ENCODE data around the gene USP33. TPM values are rescaled to one million over a fixed set of nuclear protein-coding genes. Genes with fewer than 3 reads are reported as not detected.

The USP33 gene
- total RNA-seq, 1 experiment from 2014 or later, result 31.0 TPM

DNA sequence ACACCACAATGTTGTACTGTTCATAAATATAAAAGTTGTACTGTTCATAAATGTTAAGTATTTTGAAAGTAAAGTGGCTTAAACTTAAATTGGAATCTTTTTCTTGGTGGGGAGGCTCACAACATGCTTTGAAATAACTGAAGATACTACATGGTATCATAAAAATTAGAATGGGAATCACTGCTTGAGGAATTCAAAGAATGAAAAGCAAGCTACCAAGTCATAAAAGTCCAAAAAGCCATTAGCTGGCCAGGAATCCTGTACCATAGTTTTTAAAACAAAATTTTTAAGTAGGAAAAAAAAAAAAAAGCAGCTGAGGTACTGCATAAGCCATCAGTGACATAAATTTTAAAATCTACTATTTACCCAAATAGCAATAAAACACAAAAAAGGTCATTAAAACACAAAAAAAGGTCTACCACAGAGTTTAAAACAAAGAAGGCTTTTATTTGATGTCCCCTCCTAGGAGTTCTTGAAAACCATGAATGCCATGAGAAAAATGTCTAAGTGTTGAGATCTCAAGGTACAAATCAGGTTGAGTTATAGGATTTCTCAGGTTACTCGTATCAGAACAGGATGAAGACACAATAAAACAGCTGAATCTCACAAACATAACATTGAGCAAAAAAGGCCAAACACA lies 85.8 kb downstream of the USP33 start:
- H4K20me1 ChIP-seq (ENCODE audit: insufficient read depth, low read depth, low read length), result peaks cover 8% of the 10 kb centered on the region; the same call in 1 of the 2 replicates
- H3K9ac ChIP-seq (ENCODE audit: low read length), result no peak overlapping the region
- peaks cover 95% of the 10 kb centered on the region for H3K4me1 ChIP-seq (ENCODE audit: low read length)

DNA sequence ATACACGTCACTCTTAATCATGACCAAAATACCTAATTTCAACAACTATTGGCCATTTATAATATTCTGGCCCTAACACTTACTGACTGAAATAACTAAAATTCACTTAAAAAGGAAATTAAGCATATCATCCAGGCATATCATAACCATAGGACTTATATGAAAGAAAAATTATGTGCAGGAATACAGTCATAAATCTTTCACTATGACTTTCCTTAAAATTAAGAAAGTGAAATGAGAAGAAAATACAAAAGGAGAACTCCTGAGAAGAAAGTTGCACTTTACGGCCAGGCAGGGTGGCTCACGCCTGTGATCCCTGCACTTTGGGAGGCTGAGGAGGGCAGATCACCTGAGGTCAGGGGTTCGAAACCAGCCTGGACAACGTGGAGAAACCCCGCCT lies 86.6 kb downstream of the USP33 start:
- Histone ChIP-seq H3K4me2 (ENCODE audit: low read depth, low read length, poor library complexity, severe bottlenecking) (peak overlapping the region; percentile 54), H3K4me3 (ENCODE audit: low read length) (0 out of 2 replicates have a peak overlapping the region, but pooled peaks have one; percentile 5), H4K20me1 (ENCODE audit: insufficient read depth, low read depth, low read length) (peaks cover 8% of the 10 kb centered on the region; the same call in 1 of the 2 replicates), H3K36me3 (ENCODE audit: insufficient read depth, low read length) (peaks cover 5% of the 10 kb centered on the region; the same call in 1 of the 2 replicates), H3K9ac (ENCODE audit: low read length) (peak overlapping the region; percentile 29), H3K9me3 (ENCODE audit: low read length) (no peaks in the 10 kb centered on the region), H3K27me3 (ENCODE audit: low read length) (no peaks in the 10 kb centered on the region), H3K27ac (ENCODE audit: low read length) (peak overlapping the region; percentile 65), H3K79me2 (ENCODE audit: low read length) (peaks cover 100% of the 10 kb centered on the region), H3K9me2 (replicated peaks; ENCODE audit: insufficient read depth, low read length) (no peaks in the 10 kb centered on the region), H2AFZ (ENCODE audit: low read length) (no peak overlapping the region), H3K4me1 (ENCODE audit: low read length) (peaks cover 94% of the 10 kb centered on the region)
- DNase-seq, result no peak

More for the DNA sequence above, 85.8 kb downstream of the USP33 start:
- no peaks in the 10 kb centered on the region for H3K9me3 ChIP-seq (ENCODE audit: low read length)
- no peaks in the 10 kb centered on the region for H3K9me2 ChIP-seq (replicated peaks; ENCODE audit: insufficient read depth, low read length)
- no peak for DNase-seq
- peak overlapping the region; percentile 54 for H3K4me2 ChIP-seq (ENCODE audit: low read depth, low read length, poor library complexity, severe bottlenecking)
- no peaks in the 10 kb centered on the region for H3K27me3 ChIP-seq (ENCODE audit: low read length)
- H2AFZ ChIP-seq (ENCODE audit: low read length), result no peak overlapping the region
- H3K27ac ChIP-seq (ENCODE audit: low read length), result 0 out of 2 replicates have a peak overlapping the region, but pooled peaks have one; percentile 9
- peaks cover 5% of the 10 kb centered on the region; the same call in 1 of the 2 replicates for H3K36me3 ChIP-seq (ENCODE audit: insufficient read depth, low read length)
- H3K79me2 ChIP-seq (ENCODE audit: low read length), result peaks cover 100% of the 10 kb centered on the region
- no peak overlapping the region for H3K4me3 ChIP-seq (ENCODE audit: low read length)

GRCh38 chr1:77672374-77672773 lies 87.3 kb downstream of the USP33 start:
- 0 out of 2 replicates have a peak overlapping the region, but pooled peaks have one; percentile 5 for H3K4me3 ChIP-seq (ENCODE audit: low read length)
- H3K4me2 ChIP-seq (ENCODE audit: low read depth, low read length, poor library complexity, severe bottlenecking), result peak overlapping the region; percentile 54
- H3K9me2 ChIP-seq (replicated peaks; ENCODE audit: insufficient read depth, low read length), result no peaks in the 10 kb centered on the region
- DNase-seq, result peak; percentile 58
- no peaks in the 10 kb centered on the region for H3K27me3 ChIP-seq (ENCODE audit: low read length)
- no peak overlapping the region for H2AFZ ChIP-seq (ENCODE audit: low read length)
- H3K27ac ChIP-seq (ENCODE audit: low read length), result peak overlapping the region; percentile 65
- H3K4me1 ChIP-seq (ENCODE audit: low read length), result peaks cover 94% of the 10 kb centered on the region
- peaks cover 4% of the 10 kb centered on the region; the same call in 1 of the 2 replicates for H3K36me3 ChIP-seq (ENCODE audit: insufficient read depth, low read length)
- peak overlapping the region; percentile 29 for H3K9ac ChIP-seq (ENCODE audit: low read length)
- H3K79me2 ChIP-seq (ENCODE audit: low read length), result peaks cover 100% of the 10 kb centered on the region
- no peaks in the 10 kb centered on the region for H3K9me3 ChIP-seq (ENCODE audit: low read length)
- peaks cover 9% of the 10 kb centered on the region; the same call in 1 of the 2 replicates for H4K20me1 ChIP-seq (ENCODE audit: insufficient read depth, low read depth, low read length)

- Histone ChIP-seq H3K9me2 (replicated peaks; ENCODE audit: insufficient read depth, low read length) (no peaks in the 10 kb centered on the region), H4K20me1 (ENCODE audit: insufficient read depth, low read depth, low read length) (peaks cover 12% of the 10 kb centered on the region; the same call in 1 of the 2 replicates), H3K79me2 (ENCODE audit: low read length) (peaks cover 100% of the 10 kb centered on the region), H3K4me2 (ENCODE audit: low read depth, low read length, poor library complexity, severe bottlenecking) (peak overlapping the region; percentile 54), H3K4me1 (ENCODE audit: low read length) (peaks cover 94% of the 10 kb centered on the region), H3K9me3 (ENCODE audit: low read length) (no peaks in the 10 kb centered on the region), H2AFZ (ENCODE audit: low read length) (no peak overlapping the region), H3K4me3 (ENCODE audit: low read length) (no peak overlapping the region), H3K9ac (ENCODE audit: low read length) (peak overlapping the region; percentile 29), H3K27me3 (ENCODE audit: low read length) (no peaks in the 10 kb centered on the region), H3K36me3 (ENCODE audit: insufficient read depth, low read length) (0 out of 2 replicates have a peak, but pooled peaks cover 2% of the 10 kb centered on the region), H3K27ac (ENCODE audit: low read length) (peak overlapping the region; percentile 65)
- DNase-seq, result no peak
These were observed 87.8 kb downstream of the USP33 start for GRCh38 chr1:77671836-77672235.

DNA sequence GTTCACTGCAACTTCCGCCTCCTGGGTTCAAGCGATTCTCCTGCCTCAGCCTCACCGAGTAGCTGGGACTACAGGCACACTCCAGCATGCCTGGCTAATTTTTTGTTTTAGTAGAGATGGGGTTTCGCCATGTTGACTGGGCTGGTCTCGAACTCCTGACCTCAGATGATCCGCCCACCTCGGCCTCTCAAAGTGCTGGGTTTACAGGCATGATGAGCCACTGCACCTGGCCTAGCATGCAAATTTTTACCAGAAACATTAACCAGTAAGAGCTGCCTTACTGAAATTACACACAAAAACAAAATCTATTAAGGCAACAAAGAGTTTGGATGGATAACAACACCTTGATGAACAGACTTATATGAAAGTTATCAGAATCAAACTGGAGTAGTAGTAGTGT lies 89.3 kb downstream of the USP33 start:
- H3K36me3 ChIP-seq (ENCODE audit: insufficient read depth, low read length), result 0 out of 2 replicates have a peak, but pooled peaks cover 2% of the 10 kb centered on the region
- H3K4me1 ChIP-seq (ENCODE audit: low read length), result peaks cover 85% of the 10 kb centered on the region
- no peak overlapping the region for H2AFZ ChIP-seq (ENCODE audit: low read length)
- no peak overlapping the region for H3K9ac ChIP-seq (ENCODE audit: low read length)
- no peaks in the 10 kb centered on the region for H3K9me2 ChIP-seq (replicated peaks; ENCODE audit: insufficient read depth, low read length)
- peak overlapping the region; percentile 65; the same call in 1 of the 2 replicates for H3K27ac ChIP-seq (ENCODE audit: low read length)
- H3K27me3 ChIP-seq (ENCODE audit: low read length), result no peaks in the 10 kb centered on the region
- no peak for DNase-seq
- H4K20me1 ChIP-seq (ENCODE audit: insufficient read depth, low read depth, low read length), result peaks cover 4% of the 10 kb centered on the region; the same call in 1 of the 2 replicates
- no peak overlapping the region for H3K4me3 ChIP-seq (ENCODE audit: low read length)
- no peaks in the 10 kb centered on the region for H3K9me3 ChIP-seq (ENCODE audit: low read length)
- no peak overlapping the region for H3K4me2 ChIP-seq (ENCODE audit: low read depth, low read length, poor library complexity, severe bottlenecking)
- peaks cover 100% of the 10 kb centered on the region for H3K79me2 ChIP-seq (ENCODE audit: low read length)

GRCh38 chr1:77668924-77669449 lies 90.7 kb downstream of the USP33 start:
- no peaks in the 10 kb centered on the region for H3K9me3 ChIP-seq (ENCODE audit: low read length)
- H3K9me2 ChIP-seq (replicated peaks; ENCODE audit: insufficient read depth, low read length), result no peaks in the 10 kb centered on the region
- H3K36me3 ChIP-seq (ENCODE audit: insufficient read depth, low read length), result no peaks in the 10 kb centered on the region
- H3K4me3 ChIP-seq (ENCODE audit: low read length), result no peak overlapping the region
- peaks cover 71% of the 10 kb centered on the region for H3K4me1 ChIP-seq (ENCODE audit: low read length)
- no peak overlapping the region for H3K4me2 ChIP-seq (ENCODE audit: low read depth, low read length, poor library complexity, severe bottlenecking)
- no peak overlapping the region for H3K9ac ChIP-seq (ENCODE audit: low read length)
- peak overlapping the region; percentile 6 for H3K27ac ChIP-seq (ENCODE audit: low read length)
- H3K79me2 ChIP-seq (ENCODE audit: low read length), result peaks cover 100% of the 10 kb centered on the region
- peaks cover 10% of the 10 kb centered on the region for H4K20me1 ChIP-seq (ENCODE audit: insufficient read depth, low read depth, low read length)
- no peaks in the 10 kb centered on the region for H3K27me3 ChIP-seq (ENCODE audit: low read length)
- DNase-seq, result no peak
- H2AFZ ChIP-seq (ENCODE audit: low read length), result no peak overlapping the region

GRCh38 chr1:77664939-77665516 lies 94.6 kb downstream of the USP33 start:
- Histone ChIP-seq H3K4me3 (ENCODE audit: low read length) (no peak overlapping the region), H3K9me3 (ENCODE audit: low read length) (no peaks in the 10 kb centered on the region), H3K9me2 (replicated peaks; ENCODE audit: insufficient read depth, low read length) (no peaks in the 10 kb centered on the region), H3K79me2 (ENCODE audit: low read length) (peaks cover 100% of the 10 kb centered on the region), H3K36me3 (ENCODE audit: insufficient read depth, low read length) (no peaks in the 10 kb centered on the region), H3K9ac (ENCODE audit: low read length) (no peak overlapping the region), H3K4me1 (ENCODE audit: low read length) (peaks cover 32% of the 10 kb centered on the region), H3K27ac (ENCODE audit: low read length) (no peak overlapping the region), H2AFZ (ENCODE audit: low read length) (no peak overlapping the region), H4K20me1 (ENCODE audit: insufficient read depth, low read depth, low read length) (peaks cover 12% of the 10 kb centered on the region), H3K27me3 (ENCODE audit: low read length) (no peaks in the 10 kb centered on the region), H3K4me2 (ENCODE audit: low read depth, low read length, poor library complexity, severe bottlenecking) (no peak overlapping the region)
- DNase-seq, result no peak

DNA sequence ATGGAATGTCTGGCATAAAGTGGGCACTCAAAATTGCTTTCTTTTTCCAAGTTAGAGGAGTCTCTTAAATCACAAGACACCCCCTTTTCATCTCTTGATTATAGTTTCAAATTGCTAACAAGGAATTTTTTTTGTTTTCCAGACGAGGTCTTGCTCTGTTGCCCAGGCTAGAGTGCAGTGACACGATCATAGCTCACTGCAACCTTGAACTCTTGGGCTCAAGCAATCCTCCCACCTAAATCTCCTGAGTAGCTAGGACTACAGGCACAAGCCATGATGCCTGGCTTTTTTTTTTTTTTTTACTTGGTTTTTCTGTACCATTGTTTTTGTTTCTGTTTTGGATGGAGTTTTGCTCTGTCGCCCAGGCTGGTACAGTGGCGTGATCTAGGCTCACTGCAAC lies 98.0 kb downstream of the USP33 start:
- no peak overlapping the region for H3K9ac ChIP-seq (ENCODE audit: low read length)
- H3K9me2 ChIP-seq (replicated peaks; ENCODE audit: insufficient read depth, low read length), result no peaks in the 10 kb centered on the region
- H3K27me3 ChIP-seq (ENCODE audit: low read length), result no peaks in the 10 kb centered on the region
- no peaks in the 10 kb centered on the region for H3K36me3 ChIP-seq (ENCODE audit: insufficient read depth, low read length)
- no peak overlapping the region for H3K27ac ChIP-seq (ENCODE audit: low read length)
- H4K20me1 ChIP-seq (ENCODE audit: insufficient read depth, low read depth, low read length), result peaks cover 8% of the 10 kb centered on the region
- H3K4me3 ChIP-seq (ENCODE audit: low read length), result no peak overlapping the region
- H2AFZ ChIP-seq (ENCODE audit: low read length), result no peak overlapping the region
- no peaks in the 10 kb centered on the region for H3K9me3 ChIP-seq (ENCODE audit: low read length)
- no peak for DNase-seq
- H3K79me2 ChIP-seq (ENCODE audit: low read length), result peaks cover 98% of the 10 kb centered on the region
- H3K4me2 ChIP-seq (ENCODE audit: low read depth, low read length, poor library complexity, severe bottlenecking), result no peak overlapping the region
- peaks cover 2% of the 10 kb centered on the region; the same call in 1 of the 2 replicates for H3K4me1 ChIP-seq (ENCODE audit: low read length)

All from Karpas-422 (cell line).